WTC11 (cell line): ENCODE data around the gene KCNT1. TPM values are rescaled to one million over a fixed set of nuclear protein-coding genes. Genes with fewer than 3 reads are reported as not detected.

Experiments
- ATAC-seq: fragments of 200-7000 bp; cut with Tn5 transposase; 2 replicates; pipeline ENCODE4 v1.10.0; 2021; ENCODE audit warnings: mild to moderate bottlenecking, moderate library complexity
- CTCF ChIA-PET: fragments of 300-600 bp; sonication (Branson Sonifier 250); formaldehyde crosslinking; loops from one replicate; lab custom pipeline; 2021; ENCODE audit warnings: antibody characterized with exemption; lab: Charles Lee
- POLR2A ChIA-PET: fragments of 350-600 bp; sonication (Branson Sonifier 250); formaldehyde crosslinking; loops from one replicate; lab custom pipeline; 2021; ENCODE audit warnings: antibody characterized with exemption; lab: Charles Lee
- DNase-seq: peaks from one replicate; pipeline ENCODE4 v3.0.0; 2021; ENCODE audit warnings: low spot score
- H3K27ac Mint-ChIP-seq: 2 replicates; pipeline ENCODE4 v1.8.0; 2021; ENCODE audit warnings: mixed read lengths
- H3K27me3 Mint-ChIP-seq: 2 replicates; pipeline ENCODE4 v1.8.0; 2021; ENCODE audit warnings: low read depth, mild to moderate bottlenecking, moderate library complexity, mixed read lengths
- H3K36me3 Mint-ChIP-seq: 2 replicates; pipeline ENCODE4 v1.8.0; 2021; ENCODE audit warnings: mixed read lengths
- H3K4me1 Mint-ChIP-seq: 2 replicates; pipeline ENCODE4 v1.8.0; 2022; ENCODE audit warnings: mixed read lengths
- H3K4me3 Mint-ChIP-seq: 2 replicates; pipeline ENCODE4 v1.8.0; 2021; ENCODE audit warnings: mild to moderate bottlenecking, moderate library complexity, mixed read lengths
- H3K9me3 Mint-ChIP-seq: 2 replicates; pipeline ENCODE4 v1.8.0; 2021; ENCODE audit warnings: mixed read lengths
- JUN ChIP-seq: sonication (generic); formaldehyde crosslinking; IDR thresholded peaks from 2 replicates; pipeline ENCODE4 v1.8.0; 2023; ENCODE audit warnings: mild to moderate bottlenecking, missing genetic modification reagents
- SMAD4 ChIP-seq: sonication (generic); formaldehyde crosslinking; IDR thresholded peaks from 2 replicates; pipeline ENCODE4 v1.8.0; 2022; ENCODE audit warnings: mild to moderate bottlenecking, missing genetic modification reagents
- ZNF396 ChIP-seq: fragments of 250-450 bp; sonication (Bioruptor Pico); IDR thresholded peaks from 2 replicates; pipeline ENCODE4 v1.8.0; 2021; ENCODE audit warnings: mild to moderate bottlenecking, moderate library complexity, borderline replicate concordance
- ZNF671 ChIP-seq: fragments of 250-450 bp; sonication (Bioruptor Pico); IDR thresholded peaks from 2 replicates; pipeline ENCODE4 v1.8.0; 2021; ENCODE audit warnings: mild to moderate bottlenecking
- total RNA-seq: library from RNA; stranded (reverse); gene quantifications from 3 replicates; pipeline ENCODE4 v1.2.3, GENCODE V29; 2021

The KCNT1 gene
- total RNA-seq, 1 experiment from 2014 or later, result 0.13 TPM

GRCh38 chr9:135840539-135840938 lies 138.6 kb downstream of the KCNT1 start:
- Mint-ChIP-seq H3K27me3 (no peaks in the 10 kb centered on the region), H3K9me3 (peaks cover 18% of the 10 kb centered on the region), H3K4me3 (no peak overlapping the region), H3K27ac (peak overlapping the region; percentile 35; the same call in 1 of the 2 replicates), H3K36me3 (peaks cover 21% of the 10 kb centered on the region), H3K4me1 (peaks cover 17% of the 10 kb centered on the region)
- TF ChIP-seq JUN (CRISPR knock-in tag) (no peak), SMAD4 (CRISPR knock-in tag) (no peak), ZNF396 (CRISPR knock-in tag) (no peak), ZNF671 (CRISPR knock-in tag) (no peak)
- no peak for DNase-seq
- POLR2A ChIA-PET, result interaction anchor here (0.6 kb wide), 1 partner anchor 82 kb away, joined by 9 read pairs; no protein-coding TSS in a partner anchor
- ATAC-seq, result no peak
- CTCF ChIA-PET, result interaction anchor here (0.6 to 1.9 kb wide), 3 partner anchors 7 to 42 kb away, joined by 3 to 4 read pairs (median 4); no protein-coding TSS in a partner anchor

Other genes with a start within 250 kb of the KCNT1 start
- gene PPP1R26, start 222.4 kb upstream of the KCNT1 start, total RNA-seq, result 36.2 to 44.4 TPM (median 37.4 TPM) in 3 replicates
- 74.2 to 78.0 TPM (median 77.6 TPM) in 3 replicates for gene MRPS2, start 201.5 kb upstream of the KCNT1 start, total RNA-seq
- gene LCN1, start 180.7 kb upstream of the KCNT1 start, total RNA-seq, result not detected in 3 replicates
- not detected in 3 replicates for gene OBP2A, start 156.1 kb upstream of the KCNT1 start, total RNA-seq
- not detected in 3 replicates for gene PAEP, start 140.4 kb upstream of the KCNT1 start, total RNA-seq
- gene GLT6D1, start 62.6 kb upstream of the KCNT1 start, total RNA-seq, result 0.25 to 0.37 TPM (median 0.27 TPM) in 3 replicates
- 1.4 to 2.6 TPM (median 1.7 TPM) in 3 replicates for gene LCN9, start 38.9 kb upstream of the KCNT1 start, total RNA-seq
- not detected in 3 replicates for gene SOHLH1, start 2.7 kb upstream of the KCNT1 start, total RNA-seq
- 33.5 to 40.5 TPM (median 35.8 TPM) in 3 replicates for gene CAMSAP1, start 205.4 kb downstream of the KCNT1 start, total RNA-seq